ENCODE results near the gene ENOX1. TPM values are rescaled to one million over a fixed set of nuclear protein-coding genes. Genes with fewer than 3 reads are reported as not detected.

ENOX1 gene
- total and polyA plus RNA-seq, 9 of the 15 experiments (the other 6 are each of a cell fraction or from before 2014, with no cell fraction given) = not detected

DNA sequence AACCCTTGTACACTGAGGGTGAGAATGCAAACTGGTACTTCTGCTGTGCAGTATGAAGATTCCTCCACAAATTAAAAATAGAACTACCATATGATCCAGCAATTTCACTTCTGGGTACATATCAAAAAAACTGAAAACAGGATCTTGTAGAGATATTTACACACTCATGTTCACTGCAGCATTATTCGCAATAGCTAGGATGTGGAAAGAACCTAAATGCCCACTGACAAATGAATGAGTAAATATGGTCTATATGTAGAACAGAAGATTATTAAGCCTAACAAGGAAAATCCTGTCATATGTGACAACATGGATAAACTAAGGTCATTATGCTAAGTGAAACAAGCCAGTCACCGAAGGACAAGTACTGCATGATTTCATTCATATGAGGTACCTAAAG is 304.7 kb downstream of the ENOX1 start:
- H3K36me3 ChIP-seq (ENCODE audit: control insufficient read depth, insufficient read depth, low read length) = no peaks in the 10 kb centered on the region
- intact Hi-C loops (cut with micrococcal nuclease) = no loop called here
- H3K4me2 ChIP-seq (ENCODE audit: insufficient read depth, low read length) = no peak overlapping the region
- no peak overlapping the region for H3K27ac ChIP-seq (ENCODE audit: extremely low read depth, low read depth, low read length)
- BruUV-seq (replicated peaks) = no TSS peak
- ChIA-PET POLR2A (no interaction called here), CTCF (ENCODE audit: low intra/inter-chr PET ratio) (no interaction called here)
- in situ Hi-C loops (cut with MboI) = no loop called here
- no peaks in the 10 kb centered on the region for H3K4me1 ChIP-seq (replicated peaks in 1 of 2; ENCODE audit: control insufficient read depth in 2 of 2, insufficient read depth in 2 of 2, low read length in 2 of 2)
- TF ChIP-seq SRSF3 (IDR thresholded peaks at IDR 0.05; ENCODE audit: insufficient read depth, low read length) (no peak), ZNF41 (CRISPR knock-in tag; conservative IDR thresholded peaks at IDR 0.05) (no peak), ZBTB17 (CRISPR knock-in tag; IDR thresholded peaks at IDR 0.05) (no peak), RFX1 (IDR thresholded peaks at IDR 0.05) (no peak), BRF1 (IDR thresholded peaks at IDR 0.05; ENCODE audit: borderline replicate concordance, extremely low read depth, insufficient read length) (no peak), TRIM24 (IDR thresholded peaks at IDR 0.05) (no peak)
- TF ChIP-seq, protein P1, sequence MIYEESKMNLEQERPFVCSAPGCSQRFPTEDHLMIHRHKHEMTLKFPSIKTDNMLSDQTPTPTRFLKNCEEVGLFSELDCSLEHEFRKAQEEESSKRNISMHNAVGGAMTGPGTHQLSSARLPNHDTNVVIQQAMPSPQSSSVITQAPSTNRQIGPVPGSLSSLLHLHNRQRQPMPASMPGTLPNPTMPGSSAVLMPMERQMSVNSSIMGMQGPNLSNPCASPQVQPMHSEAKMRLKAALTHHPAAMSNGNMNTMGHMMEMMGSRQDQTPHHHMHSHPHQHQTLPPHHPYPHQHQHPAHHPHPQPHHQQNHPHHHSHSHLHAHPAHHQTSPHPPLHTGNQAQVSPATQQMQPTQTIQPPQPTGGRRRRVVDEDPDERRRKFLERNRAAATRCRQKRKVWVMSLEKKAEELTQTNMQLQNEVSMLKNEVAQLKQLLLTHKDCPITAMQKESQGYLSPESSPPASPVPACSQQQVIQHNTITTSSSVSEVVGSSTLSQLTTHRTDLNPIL (CRISPR knock-in tag; IDR thresholded peaks at IDR 0.05) = no peak
- FAIRE-seq (no peak), DNase-seq (ENCODE audit: extremely low read depth in 1 of 4, low spot score in 3 of 4) (no peak), ATAC-seq (no peak)
- H2AFZ ChIP-seq (ENCODE audit: low read depth, low read length) = no peak overlapping the region
- no peaks in the 10 kb centered on the region for H3K9me3 ChIP-seq (replicated peaks; ENCODE audit: control insufficient read depth, insufficient read depth, low read depth, low read length)
- H3K4me3 ChIP-seq = no peak overlapping the region
- H3K9ac ChIP-seq (ENCODE audit: insufficient read depth in 1 of 2, low read depth in 2 of 2, low read length in 2 of 2) = no peak overlapping the region
- no peaks in the 10 kb centered on the region for H3K79me2 ChIP-seq (ENCODE audit: control insufficient read depth, insufficient read depth, low read length)
- WGBS (ENCODE audit: insufficient coverage, low coverage, missing lambda C conversion rate) = 3% methylated on average over 2 of the region's 2 CpGs
- no peaks in the 10 kb centered on the region for H3K27me3 ChIP-seq (ENCODE audit: control insufficient read depth in 2 of 2, insufficient read depth in 2 of 2, low read length in 2 of 2)
- H4K20me1 ChIP-seq (replicated peaks; ENCODE audit: control insufficient read depth, insufficient read depth, low read length) = no peaks in the 10 kb centered on the region
- no peaks in the 10 kb centered on the region for H3K9me1 ChIP-seq (ENCODE audit: control insufficient read depth, insufficient read depth, low read length)
